Gastroesophageal sphincter (tissue), 4 donors: Measurements from ENCODE around the gene RINT1. TPM values are rescaled to one million over a fixed set of nuclear protein-coding genes. Genes with fewer than 3 reads are reported as not detected.
A peak's percentile ranks its signal among the peaks of the same experiment; 100 is the strongest.
"Not testable (repeated sequence)": the region's sequence is repeated elsewhere in the genome, so short reads cannot be mapped to it uniquely, and the experiment has no call there.

Source experiments
- ATAC-seq: fragments of 150-250 bp; one replicate; pipeline ENCODE4 v1.9.1; 2016; ENCODE audit warnings: mild to moderate bottlenecking, moderate library complexity
- H3K27ac ChIP-seq, 4 donors: fragments of 200-600 bp; sonication (generic) in 3 of 4; 1 replicate in 3 of 4; 2 replicates in 1 of 4; pipeline ENCODE4 v1.5.1; 2016 to 2019
- H3K27me3 ChIP-seq: fragments of 200-600 bp; sonication (generic); one replicate; pipeline ENCODE4 v1.5.1; 2019
- H3K36me3 ChIP-seq, 2 donors: fragments of 200-600 bp; sonication (generic); one replicate each; pipeline ENCODE4 v1.5.1; 2019; ENCODE audit warnings: control low read depth in 1 of 2
- H3K4me1 ChIP-seq, 3 donors: fragments of 200-600 bp; sonication (generic); 1 replicate in 2 of 3; 2 replicates in 1 of 3; pipeline ENCODE4 v1.5.1; 2016 to 2019; ENCODE audit warnings: control low read depth in 2 of 3
- H3K4me3 ChIP-seq, 2 donors: fragments of 200-600 bp; sonication (generic); one replicate each; pipeline ENCODE4 v1.5.1; 2019; ENCODE audit warnings: mild to moderate bottlenecking in 1 of 2, moderate library complexity in 1 of 2
- H3K9me3 ChIP-seq, 3 donors: fragments of 200-600 bp; sonication (generic); one replicate each; pipeline ENCODE4 v1.5.1; 2017 to 2019; ENCODE audit warnings: control low read depth in 2 of 3
- EP300 ChIP-seq: sonication (generic); formaldehyde crosslinking; IDR thresholded peaks from one replicate; pipeline ENCODE4 v1.6.1; 2017; ENCODE audit warnings: antibody characterized with exemption, mild to moderate bottlenecking
- POLR2A ChIP-seq, 2 donors: fragments of 450-650 bp; IDR thresholded peaks; one replicate each; pipeline ENCODE4 v1.6.1; 2017; ENCODE audit warnings: antibody characterized with exemption in 2 of 2, mild to moderate bottlenecking in 2 of 2, moderate library complexity in 1 of 2
- POLR2AphosphoS5 ChIP-seq: sonication (generic); formaldehyde crosslinking; IDR thresholded peaks from one replicate; pipeline ENCODE4 v1.6.1; 2017; ENCODE audit warnings: antibody characterized with exemption
- WGBS, 2 donors: methylation state at CpG; one replicate each; pipeline ENCODE4 v1.1.5; 2018; ENCODE audit warnings: low coverage in 1 of 2; 5-methylcytosine and 5-hydroxymethylcytosine counted together
- total RNA-seq, 4 donors: library from RNA; depleted of rRNA; stranded (reverse); fragments of >200 nt; gene quantifications; one replicate each; pipeline ENCODE4 v1.1.0, GENCODE V29; 2016
- TF ChIP-seq, protein P1 (sequence below), 4 experiments: fragments of 200-600 bp in 2 of 4; fragments of 450-650 bp in 2 of 4; sonication (generic) in 1 of 4; IDR thresholded peaks; one replicate each; pipeline ENCODE4 v1.5.1; 2017 to 2019; ENCODE audit warnings: antibody characterized with exemption in 4 of 4, mild to moderate bottlenecking in 2 of 4, moderate library complexity in 2 of 4

Gene RINT1
- total RNA-seq, 4 donors from 2014 or later = 7.7 to 19.9 (median 11.1) TPM

DNA sequence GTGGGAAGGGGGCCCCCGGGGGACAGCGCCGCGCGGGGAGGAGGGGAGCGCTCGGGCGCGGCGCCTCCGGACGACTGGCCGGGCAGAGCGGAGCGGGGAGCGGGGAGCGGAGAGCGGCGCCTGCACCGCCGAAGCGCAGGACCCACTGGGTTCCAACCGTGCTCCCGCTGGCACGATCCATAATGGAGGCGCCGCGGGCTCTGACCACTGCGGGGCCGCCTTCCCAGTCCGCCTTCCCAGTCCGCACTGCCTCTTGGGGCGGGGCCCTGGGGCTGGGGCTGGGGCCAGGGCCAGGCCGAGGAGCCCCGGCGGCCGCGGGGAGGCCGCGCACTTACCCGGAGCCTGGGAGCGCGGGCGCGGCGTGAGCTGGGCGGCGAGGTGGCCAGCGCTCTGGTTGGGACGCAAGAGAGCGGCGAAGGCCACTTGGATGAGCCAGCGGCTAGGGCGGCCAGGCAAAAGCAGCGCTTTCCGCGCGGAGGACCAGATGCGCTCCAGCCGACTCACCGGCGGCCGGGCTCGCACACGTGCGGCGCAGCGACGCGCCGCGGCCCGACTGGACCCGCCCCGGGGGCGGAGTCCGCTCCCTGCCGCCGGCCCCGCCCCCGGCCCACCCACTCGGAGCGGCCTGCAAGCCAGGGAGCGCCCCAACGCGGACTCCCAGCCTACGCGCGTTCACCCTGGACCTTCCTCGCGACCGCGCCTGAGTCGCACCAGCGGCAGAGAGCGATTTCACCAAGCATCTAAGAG is 10.1 kb upstream of the RINT1 start, which contains the start of gene PUS7:
Gene PUS7 (minus strand): TSS at position 555 of the 747 bp plus-strand sequence. CDS start 13,759 bp downstream, outside the sequence.
- WGBS, 2 donors = 0% methylated on average over 6 to 10 of the region's 96 CpGs
- H3K4me3 ChIP-seq = peak within 1 kb of the TSS; percentile 61
- H3K4me1 ChIP-seq = peaks cover 0 to 19% (median 0%) of the 10 kb centered on the region in 3 donors
- H3K27ac ChIP-seq = peak within 1 kb of the TSS; percentile 73 to 96 (median 91)
- TF ChIP-seq POLR2AphosphoS5 = peak; percentile 74
- TF ChIP-seq, protein P1, sequence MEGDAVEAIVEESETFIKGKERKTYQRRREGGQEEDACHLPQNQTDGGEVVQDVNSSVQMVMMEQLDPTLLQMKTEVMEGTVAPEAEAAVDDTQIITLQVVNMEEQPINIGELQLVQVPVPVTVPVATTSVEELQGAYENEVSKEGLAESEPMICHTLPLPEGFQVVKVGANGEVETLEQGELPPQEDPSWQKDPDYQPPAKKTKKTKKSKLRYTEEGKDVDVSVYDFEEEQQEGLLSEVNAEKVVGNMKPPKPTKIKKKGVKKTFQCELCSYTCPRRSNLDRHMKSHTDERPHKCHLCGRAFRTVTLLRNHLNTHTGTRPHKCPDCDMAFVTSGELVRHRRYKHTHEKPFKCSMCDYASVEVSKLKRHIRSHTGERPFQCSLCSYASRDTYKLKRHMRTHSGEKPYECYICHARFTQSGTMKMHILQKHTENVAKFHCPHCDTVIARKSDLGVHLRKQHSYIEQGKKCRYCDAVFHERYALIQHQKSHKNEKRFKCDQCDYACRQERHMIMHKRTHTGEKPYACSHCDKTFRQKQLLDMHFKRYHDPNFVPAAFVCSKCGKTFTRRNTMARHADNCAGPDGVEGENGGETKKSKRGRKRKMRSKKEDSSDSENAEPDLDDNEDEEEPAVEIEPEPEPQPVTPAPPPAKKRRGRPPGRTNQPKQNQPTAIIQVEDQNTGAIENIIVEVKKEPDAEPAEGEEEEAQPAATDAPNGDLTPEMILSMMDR (IDR thresholded peaks at IDR 0.05) = peak in 2 of 4 experiments; percentile 11 to 37
- no peak for TF ChIP-seq EP300
- TF ChIP-seq POLR2A (IDR thresholded peaks at IDR 0.05) = peak; percentile 83 to 87
- H3K9me3 ChIP-seq = no peaks in the 10 kb centered on the region
- peaks cover 0 to 3% of the 10 kb centered on the region in 2 donors for H3K36me3 ChIP-seq
- ATAC-seq = peak; percentile 97
- no peaks in the 10 kb centered on the region for H3K27me3 ChIP-seq

DNA sequence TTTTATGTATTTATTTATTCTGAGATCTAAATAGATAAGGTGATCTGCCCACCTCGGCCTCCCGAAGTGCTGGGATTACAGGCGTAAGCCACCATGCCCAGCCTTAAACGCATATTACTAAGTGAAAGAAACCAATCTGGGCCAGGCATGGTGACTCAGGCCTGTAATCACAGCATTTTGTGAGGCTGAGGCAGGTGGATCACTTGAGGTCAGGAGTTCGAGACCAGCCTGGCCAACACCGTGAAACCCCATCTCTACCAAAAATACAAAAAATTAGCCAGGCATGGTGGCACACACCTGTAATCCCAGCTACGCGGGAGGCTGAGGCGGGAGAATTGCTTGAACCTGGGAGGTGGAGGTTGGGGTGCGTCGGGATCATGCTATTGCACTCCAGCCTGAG is 7.6 kb upstream of the RINT1 start:
- not testable (repeated sequence) for H3K27ac ChIP-seq, H3K9me3 ChIP-seq, H3K36me3 ChIP-seq, H3K27me3 ChIP-seq, ATAC-seq, H3K4me3 ChIP-seq
- WGBS, 2 donors = 84 to 85% methylated on average over 4 to 5 of the region's 11 CpGs
- H3K4me1 ChIP-seq = peaks cover 0 to 19% (median 0%) of the 10 kb centered on the region in 3 donors

DNA sequence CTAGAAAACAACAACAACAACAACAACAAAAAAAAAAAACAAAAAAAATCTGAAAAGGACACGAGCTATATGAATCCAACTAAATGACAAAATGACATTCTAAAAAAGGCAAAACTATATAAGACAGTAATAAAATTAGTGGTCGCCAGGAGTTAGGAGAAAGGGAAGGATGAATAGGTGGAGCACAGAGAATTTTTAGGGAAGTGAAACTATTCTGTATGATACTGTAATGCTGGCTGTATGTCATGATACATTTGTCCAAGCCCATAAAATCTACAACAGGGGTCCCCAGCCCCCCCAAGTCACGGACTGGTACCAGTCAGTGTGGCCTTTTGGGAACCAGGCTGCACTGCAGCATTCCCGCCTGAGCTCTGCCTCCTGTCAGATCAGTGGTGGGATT is 7.2 kb upstream of the RINT1 start:
- Histone ChIP-seq H3K9me3 (no peaks in the 10 kb centered on the region), H3K36me3 (no peaks in the 10 kb centered on the region), H3K27me3 (no peaks in the 10 kb centered on the region), H3K4me3 (no peak overlapping the region), H3K4me1 (peaks cover 0 to 19% (median 0%) of the 10 kb centered on the region in 3 donors), H3K27ac (no peak overlapping the region)
- no peak for ATAC-seq
- TF ChIP-seq POLR2A (IDR thresholded peaks at IDR 0.05) (no peak), POLR2AphosphoS5 (no peak), EP300 (no peak)
- TF ChIP-seq, protein P1 (IDR thresholded peaks at IDR 0.05) = no peak
- WGBS, 2 donors = 85% methylated on average over 4 of the region's 4 CpGs; no CpG with 5 or more reads in 1 of the 2 donors

DNA sequence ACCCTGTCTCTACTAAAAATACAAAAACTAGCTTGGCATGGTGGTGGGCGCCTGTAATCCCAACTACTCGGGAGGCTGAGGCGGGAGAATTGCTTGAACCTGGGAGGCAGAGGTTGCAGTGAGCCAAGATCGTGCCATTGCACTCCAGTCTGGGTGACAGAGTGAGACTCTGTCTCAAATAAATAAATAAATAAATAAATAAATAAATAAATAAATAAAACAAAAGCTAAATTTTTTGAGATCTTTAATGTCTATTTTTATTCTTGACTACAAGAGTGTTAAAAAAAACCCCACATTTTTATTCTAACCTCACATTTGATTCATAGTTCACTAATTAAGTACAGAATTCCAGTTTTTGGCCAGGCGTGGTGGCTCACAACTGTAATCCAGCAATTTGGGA is 4.3 kb upstream of the RINT1 start:
- not testable (repeated sequence) for H3K36me3 ChIP-seq, H3K27me3 ChIP-seq, H3K27ac ChIP-seq, H3K4me3 ChIP-seq, ATAC-seq, H3K9me3 ChIP-seq
- 92 to 100% methylated on average over 2 to 5 of the region's 5 CpGs for WGBS, 2 donors
- H3K4me1 ChIP-seq = peaks cover 0 to 16% (median 2%) of the 10 kb centered on the region in 3 donors

DNA sequence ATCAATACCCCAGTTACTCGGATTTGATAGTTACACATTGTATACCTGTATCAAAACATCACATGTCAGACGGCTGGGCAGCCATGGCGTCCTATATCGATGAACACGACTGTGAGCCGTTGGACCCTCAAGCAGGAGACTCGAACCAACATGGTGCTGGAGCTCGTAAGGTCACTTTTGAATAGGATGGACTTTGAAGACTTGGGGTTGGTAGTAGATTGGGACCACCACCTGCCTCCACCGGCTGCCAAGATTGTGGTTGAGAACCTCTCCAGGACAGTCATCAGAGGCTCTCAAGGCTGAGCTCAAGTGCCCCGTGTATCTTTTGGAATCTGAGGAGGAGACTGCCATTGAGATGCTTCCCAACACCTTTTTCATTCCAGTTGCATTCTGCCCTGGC is 1.9 kb upstream of the RINT1 start:
- 93 to 96% methylated on average over 5 to 10 of the region's 10 CpGs for WGBS, 2 donors
- Histone ChIP-seq H3K9me3 (no peaks in the 10 kb centered on the region), H3K4me3 (no peak overlapping the region), H3K36me3 (peaks cover 0 to 1% of the 10 kb centered on the region in 2 donors), H3K27ac (no peak overlapping the region), H3K27me3 (no peaks in the 10 kb centered on the region), H3K4me1 (peaks cover 4 to 32% (median 12%) of the 10 kb centered on the region in 3 donors)
- no peak for ATAC-seq
- no peak for TF ChIP-seq EP300
- TF ChIP-seq POLR2A (IDR thresholded peaks at IDR 0.05) = no peak
- no peak for TF ChIP-seq POLR2AphosphoS5
- TF ChIP-seq, protein P1 (IDR thresholded peaks at IDR 0.05) = no peak

DNA sequence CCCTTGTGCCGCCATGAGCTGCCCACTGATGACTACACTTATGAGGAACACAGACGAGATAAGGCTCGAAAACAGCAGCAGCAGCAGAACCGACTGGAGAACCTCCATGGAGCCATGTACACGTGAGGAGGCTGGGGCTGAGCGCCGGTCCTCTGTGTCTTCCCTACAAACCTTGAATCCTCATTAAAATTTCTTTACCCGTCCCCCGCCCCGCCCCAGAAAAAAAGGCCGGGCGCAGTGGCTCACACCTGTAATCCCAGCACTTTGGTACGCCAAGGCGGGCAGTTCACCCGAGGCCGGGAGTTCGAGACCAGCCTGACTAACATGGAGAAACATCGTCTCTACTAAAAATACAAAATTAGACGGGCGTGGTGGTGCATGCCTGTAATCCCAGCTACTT is 1.5 kb upstream of the RINT1 start:
- H3K9me3 ChIP-seq = no peaks in the 10 kb centered on the region
- TF ChIP-seq, protein P1 (IDR thresholded peaks at IDR 0.05) = no peak
- no peak for TF ChIP-seq EP300
- TF ChIP-seq POLR2A (IDR thresholded peaks at IDR 0.05) = no peak
- TF ChIP-seq POLR2AphosphoS5 = no peak
- H3K36me3 ChIP-seq = peaks cover 0 to 5% of the 10 kb centered on the region in 2 donors
- H3K27me3 ChIP-seq = no peaks in the 10 kb centered on the region
- H3K4me3 ChIP-seq = no peak overlapping the region
- 93 to 96% methylated on average over 5 to 12 of the region's 20 CpGs for WGBS, 2 donors
- no peak overlapping the region for H3K27ac ChIP-seq
- ATAC-seq = no peak
- peaks cover 4 to 32% (median 12%) of the 10 kb centered on the region in 3 donors for H3K4me1 ChIP-seq
